SKM-1 (cell line): ENCODE measurements around the gene GNPDA2.
"Not testable (repeated sequence)": the region's sequence is repeated elsewhere in the genome, so short reads cannot be mapped to it uniquely, and the experiment has no call there.

Experiments
- DNase-seq: peaks from one replicate; lab custom pipeline; 2025; ENCODE audit not compliant: unreplicated experiment; lab: John Stamatoyannopoulos, UW

Gene GNPDA2

DNA sequence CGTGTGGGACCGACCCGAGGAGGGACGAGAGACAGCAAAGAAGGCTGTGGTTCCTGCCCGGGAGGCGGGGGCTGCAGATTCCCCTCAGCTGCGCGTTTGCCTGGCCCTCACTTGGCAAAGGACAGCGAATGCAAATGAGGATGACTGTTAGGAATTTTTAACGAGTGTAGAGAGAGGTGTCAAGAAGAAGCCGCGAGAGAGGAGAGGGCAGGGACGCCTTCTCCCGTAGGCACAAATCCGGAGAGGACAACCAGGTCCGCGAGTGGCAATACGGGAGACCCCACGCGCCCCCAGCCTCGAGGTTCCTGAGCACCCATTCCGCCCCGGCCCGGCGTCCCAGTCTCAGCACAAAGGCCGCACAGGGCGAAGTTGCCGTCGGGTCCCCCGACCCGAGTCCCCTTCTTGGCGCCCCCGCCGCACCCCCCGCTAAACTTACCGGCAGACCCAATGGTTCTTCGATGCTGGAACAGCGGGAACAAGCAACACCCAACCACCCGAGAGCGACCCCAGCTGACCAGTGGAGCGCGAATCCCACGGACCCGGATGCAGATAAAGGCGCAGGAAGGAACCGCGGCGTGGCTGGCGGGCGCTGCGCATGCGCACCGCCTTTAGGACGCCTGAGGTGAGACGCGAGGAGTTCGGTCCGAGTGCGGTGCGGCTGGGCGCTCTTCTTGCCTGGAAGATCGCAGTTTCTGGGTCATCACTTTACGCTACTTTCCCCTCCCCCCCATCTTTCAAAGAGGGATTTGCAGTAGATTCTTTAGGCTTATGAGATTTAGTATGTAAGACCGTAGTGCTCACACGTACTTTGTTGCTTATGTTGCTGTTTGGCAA is at the start of gene GNPDA2:
Gene GNPDA2, minus strand, starts transcription at position 519 of the 834 bp plus-strand sequence. CDS start 4,349 bp downstream, outside the sequence.
- peak; percentile 58 for DNase-seq

- no peak for DNase-seq
Measured at GRCh38 chr4:44772340-44772739, 46.0 kb upstream of the GNPDA2 start.

DNA sequence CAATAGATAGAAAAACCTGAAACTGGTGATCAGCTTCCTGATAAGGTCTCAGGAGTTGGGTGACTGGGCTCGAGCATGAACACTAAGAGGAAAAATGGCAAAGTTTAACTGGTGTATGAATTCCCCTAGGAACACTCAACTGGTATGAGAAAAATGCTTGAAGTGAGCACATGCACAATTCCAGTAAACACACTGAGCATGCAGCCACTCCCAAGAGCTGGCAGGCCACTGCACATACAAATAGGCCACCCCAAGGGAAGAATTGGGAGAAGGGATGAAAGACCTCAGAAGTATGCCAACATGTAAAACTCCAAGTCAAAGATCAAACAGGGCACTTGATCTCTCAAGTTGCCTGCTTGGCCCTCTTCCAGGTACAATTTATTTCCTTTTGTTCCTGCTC is 45.4 kb upstream of the GNPDA2 start:
- no peak for DNase-seq

DNA sequence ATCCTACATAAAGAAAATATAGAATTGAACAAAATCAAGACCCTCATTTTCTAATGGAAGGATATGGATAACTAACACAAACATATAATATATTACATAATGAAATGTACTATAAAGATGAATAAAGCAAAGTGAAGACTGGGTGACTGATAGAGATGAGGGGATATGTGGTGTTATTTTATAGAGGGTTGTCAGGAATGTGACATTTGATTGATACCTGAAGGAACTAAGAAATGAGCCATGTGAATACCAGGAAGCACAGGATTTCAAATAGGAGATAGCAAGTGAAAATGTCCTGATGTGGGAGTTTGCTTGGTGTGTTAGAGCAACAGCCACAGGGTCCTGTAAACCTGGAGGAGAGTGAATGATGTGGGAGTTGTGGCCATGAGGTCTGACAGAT is 40.1 kb upstream of the GNPDA2 start:
- DNase-seq: no peak

DNA sequence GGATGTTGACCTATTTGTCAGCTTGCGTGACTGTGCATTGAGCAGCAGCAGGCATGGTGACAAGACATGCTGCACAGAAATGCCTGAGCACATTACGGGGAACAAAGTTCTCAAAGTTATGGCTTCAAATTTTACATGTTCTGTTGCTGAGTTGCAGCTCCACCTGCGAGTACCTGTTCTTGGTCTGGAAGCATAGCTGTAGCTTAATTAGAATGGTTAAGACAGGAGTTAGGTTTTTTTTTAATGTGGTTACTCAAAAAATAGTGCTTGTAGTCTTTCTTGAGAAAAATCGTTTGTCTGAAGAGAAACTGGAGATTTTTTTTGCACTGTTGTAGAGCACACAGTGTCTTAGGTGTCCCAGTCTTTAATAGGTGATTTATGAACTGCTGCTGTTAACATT is 38.8 kb upstream of the GNPDA2 start:
- no peak for DNase-seq

DNA sequence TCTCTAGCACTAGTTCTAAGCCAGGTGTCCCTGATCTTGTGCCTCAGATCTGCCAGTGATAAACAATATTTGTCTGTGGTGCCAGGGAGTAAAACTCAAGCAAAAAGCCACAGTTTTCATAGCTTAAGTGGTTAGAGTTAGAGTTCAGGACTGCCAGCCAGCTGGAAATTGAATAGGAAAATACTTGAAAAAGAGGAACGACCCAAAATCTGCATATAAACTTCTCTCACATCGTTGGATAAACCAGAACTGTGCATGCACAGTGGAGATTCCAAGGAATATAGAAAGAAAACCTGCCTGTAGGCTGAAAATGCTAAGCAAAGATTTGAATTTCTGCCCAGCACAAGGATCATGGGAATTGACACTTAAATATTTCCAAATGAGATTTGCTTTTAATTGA is 35.0 kb upstream of the GNPDA2 start:
- no peak for DNase-seq

- DNase-seq: peak; percentile 50
Measured at GRCh38 chr4:44760142-44760898, 34.0 kb upstream of the GNPDA2 start.

DNA sequence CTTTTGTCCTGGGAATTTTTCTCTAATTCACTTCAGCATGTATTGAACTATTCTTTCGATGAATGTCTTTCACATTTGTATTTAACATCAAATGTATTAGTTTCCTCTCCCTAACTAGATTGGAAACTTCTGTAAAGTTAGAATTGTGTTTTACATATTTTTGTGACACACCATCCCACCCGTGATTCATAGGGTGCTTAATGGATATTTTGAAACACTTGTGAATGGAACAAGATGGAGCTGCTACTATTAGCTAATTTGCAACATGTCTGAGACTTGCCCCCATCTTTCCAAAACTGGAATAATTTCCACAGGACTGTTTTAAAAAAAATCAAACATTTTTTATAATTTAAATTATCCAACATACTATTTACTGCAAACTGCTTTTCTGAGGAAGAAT is 30.2 kb upstream of the GNPDA2 start:
- no peak for DNase-seq

DNA sequence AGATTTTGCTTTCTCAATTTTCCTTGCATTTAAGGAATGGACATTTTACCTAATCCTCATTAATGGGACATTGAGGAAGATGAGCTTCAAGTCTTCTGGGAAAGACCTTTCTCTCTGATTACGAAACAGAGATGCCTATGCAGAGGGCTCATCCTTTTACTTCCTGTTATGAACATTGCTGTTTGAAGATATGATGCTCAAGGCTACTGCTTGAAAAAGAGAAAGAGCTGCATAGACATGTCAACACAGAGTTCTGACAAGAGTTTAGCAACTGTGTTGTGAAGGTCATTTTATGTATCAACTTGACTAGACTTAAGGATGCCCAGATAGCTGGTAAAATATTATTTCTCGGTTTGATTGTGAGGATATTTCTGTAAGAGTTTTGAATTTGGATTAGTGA is 13.8 kb upstream of the GNPDA2 start:
- DNase-seq: no peak

DNA sequence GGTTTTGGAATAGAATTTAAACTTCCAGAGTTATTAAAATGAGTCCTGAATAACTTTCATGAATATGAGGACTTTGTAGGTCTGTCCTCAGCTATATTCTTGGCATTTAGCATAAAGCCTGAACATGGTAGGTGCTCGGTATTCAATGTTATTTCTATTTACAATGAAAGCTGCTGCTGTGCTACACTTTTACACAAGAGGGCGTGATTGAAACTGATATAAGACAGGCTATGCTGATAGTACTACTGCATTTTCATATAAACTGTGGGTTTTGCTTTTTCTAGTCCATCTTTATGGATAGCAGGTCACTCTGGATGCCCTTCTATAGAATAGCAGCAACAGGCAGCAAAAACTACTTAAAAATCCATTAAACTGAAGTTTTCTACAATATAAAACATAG is 12.3 kb upstream of the GNPDA2 start:
- no peak for DNase-seq

GRCh38 chr4:44736900-44737299 is 10.5 kb upstream of the GNPDA2 start:
- DNase-seq: peak; percentile 38

GRCh38 chr4:44728694-44729093 is 2.3 kb upstream of the GNPDA2 start:
- not testable (repeated sequence) for DNase-seq

- DNase-seq: no peak
Measured at GRCh38 chr4:44727471-44727870, 1.1 kb upstream of the GNPDA2 start.

DNA sequence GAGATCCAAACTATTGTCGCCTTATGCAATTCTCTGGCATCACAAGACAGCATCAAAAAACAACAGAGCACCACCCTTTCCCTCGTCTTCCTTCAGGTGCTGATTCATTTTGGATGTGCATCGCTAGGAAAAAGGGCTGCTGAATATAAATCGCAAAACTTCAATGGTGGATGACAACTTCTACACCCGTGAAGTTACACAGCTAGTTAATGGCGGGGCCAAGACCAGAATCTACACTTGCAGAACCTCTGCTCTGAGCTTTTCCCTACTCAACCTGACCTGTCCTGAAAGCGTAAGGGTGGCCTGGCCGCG is 674 bp downstream of the GNPDA2 start:
- DNase-seq: no peak

GRCh38 chr4:44725166-44725565 is 1.2 kb downstream of the GNPDA2 start:
- no peak for DNase-seq

- DNase-seq: no peak
Measured at GRCh38 chr4:44722001-44722400, 4.4 kb downstream of the GNPDA2 start.

GRCh38 chr4:44720371-44720770 is 6.0 kb downstream of the GNPDA2 start:
- DNase-seq: no peak

DNA sequence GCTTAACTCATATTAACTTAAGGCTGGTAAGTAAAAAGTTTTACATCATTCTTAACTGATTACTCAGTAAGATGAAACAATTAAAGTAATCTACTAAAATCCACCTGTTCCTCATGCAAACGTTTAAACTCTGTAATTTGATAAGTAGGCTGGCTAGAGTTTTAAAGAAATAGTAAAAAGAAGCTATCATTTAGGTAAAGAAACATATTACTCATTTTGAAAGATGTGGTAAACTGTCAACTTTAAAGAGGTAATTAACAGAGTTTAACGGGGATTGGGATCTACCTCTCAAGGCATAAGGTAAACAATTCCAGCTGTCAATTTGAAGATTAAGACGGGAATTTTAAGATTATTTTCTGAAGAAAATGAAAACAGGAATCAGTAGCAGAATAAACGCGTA is 9.8 kb downstream of the GNPDA2 start:
- no peak for DNase-seq

- DNase-seq: no peak
Measured at GRCh38 chr4:44713125-44713524, 13.2 kb downstream of the GNPDA2 start.

GRCh38 chr4:44704673-44705072 is 21.7 kb downstream of the GNPDA2 start:
- DNase-seq: no peak

DNA sequence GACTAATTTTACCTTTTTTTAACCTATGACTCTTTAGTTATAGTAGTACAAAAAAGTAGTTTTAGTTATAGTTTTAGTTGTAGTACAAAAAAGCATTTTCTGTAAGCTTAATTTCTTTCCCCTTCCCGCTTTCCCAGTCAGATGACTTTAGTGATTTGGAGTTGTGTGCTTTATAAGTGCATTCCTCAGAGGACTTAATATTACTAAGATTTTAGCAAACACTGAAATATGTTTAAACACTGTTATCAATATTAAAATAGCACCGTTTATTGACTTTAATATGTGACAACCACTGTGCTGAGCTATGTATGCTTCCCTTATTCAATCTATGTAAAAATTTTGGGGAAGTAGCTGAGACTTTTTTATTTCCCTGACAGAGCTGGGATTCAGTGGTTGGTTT is 25.3 kb downstream of the GNPDA2 start:
- no peak for DNase-seq

DNA sequence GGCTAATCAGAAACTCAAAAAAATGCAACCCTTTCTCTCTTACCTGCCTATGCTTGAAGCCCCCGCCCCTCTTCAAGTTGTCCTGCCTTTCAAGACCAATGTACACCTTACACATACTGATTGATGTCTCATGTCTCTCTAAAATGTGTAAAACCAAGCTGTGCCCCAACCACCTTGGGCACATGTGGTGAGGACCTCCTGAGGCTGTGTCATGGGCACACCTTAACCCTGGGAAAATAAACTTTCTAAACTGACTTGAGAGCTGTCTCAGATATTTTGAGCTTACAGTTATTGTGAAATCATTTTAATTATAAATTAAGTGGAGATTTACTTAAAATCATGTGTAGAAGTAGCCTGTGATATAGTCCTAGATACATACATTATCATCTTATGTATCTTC is 25.9 kb downstream of the GNPDA2 start:
- no peak for DNase-seq

DNA sequence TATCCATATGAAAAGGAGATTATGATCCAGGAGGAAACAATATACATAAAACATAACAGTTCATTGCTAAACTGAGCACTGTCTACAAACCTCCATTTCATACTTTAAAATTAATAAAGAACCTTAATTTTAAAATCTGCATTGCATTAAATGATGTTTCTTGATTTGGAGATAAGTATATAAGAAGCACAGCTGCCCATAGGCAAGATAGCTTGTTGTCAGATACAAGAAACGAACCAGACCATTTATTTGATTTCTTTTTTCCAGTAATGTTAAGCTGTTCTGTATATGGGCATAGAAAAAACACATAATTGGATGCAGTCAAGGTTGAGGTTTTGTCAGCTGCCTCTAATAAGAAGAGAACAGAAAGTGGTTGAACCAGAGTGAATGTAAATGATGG is 41.7 kb downstream of the GNPDA2 start:
- DNase-seq: no peak
